22Rv1 (cell line): ENCODE data around the gene DNAH9.
"Not testable (repeated sequence)": the region's sequence is repeated elsewhere in the genome, so short reads cannot be mapped to it uniquely, and the experiment has no call there.

ENCODE experiments used
- CTCF ChIP-seq: fragments of 450-650 bp; IDR thresholded peaks from 2 replicates; pipeline ENCODE4 v1.5.1; 2017; ENCODE audit warnings: mild to moderate bottlenecking
- ZFX ChIP-seq: fragments of 450-650 bp; IDR thresholded peaks from 2 replicates; pipeline ENCODE4 v1.6.1; 2017; ENCODE audit warnings: antibody characterized with exemption, borderline replicate concordance

GRCh38 chr17:11972741-11973140 lies 374.5 kb downstream of the DNAH9 start:
- not testable (repeated sequence) for TF ChIP-seq CTCF, ZFX
